HG03139 (cell line): Measurements from ENCODE around the gene OR13J1.
"Not testable (repeated sequence)": the region's sequence is repeated elsewhere in the genome, so short reads cannot be mapped to it uniquely, and the experiment has no call there.

Source experiments
- ATAC-seq: cut with Tn5 transposase; IDR thresholded peaks from one replicate; pipeline ENCODE4 v1.9.1; 2021; ENCODE audit not compliant: unreplicated experiment

OR13J1 gene

GRCh38 chr9:35870351-35870923 is at the start of gene OR13J1:
OR13J1 (minus strand) TSS chr9:35870401; CDS start chr9:35870401, 0 bp downstream.
- no peak for ATAC-seq

- no peak for ATAC-seq
These were observed 49.2 kb upstream of the OR13J1 start for GRCh38 chr9:35919212-35920008.

DNA sequence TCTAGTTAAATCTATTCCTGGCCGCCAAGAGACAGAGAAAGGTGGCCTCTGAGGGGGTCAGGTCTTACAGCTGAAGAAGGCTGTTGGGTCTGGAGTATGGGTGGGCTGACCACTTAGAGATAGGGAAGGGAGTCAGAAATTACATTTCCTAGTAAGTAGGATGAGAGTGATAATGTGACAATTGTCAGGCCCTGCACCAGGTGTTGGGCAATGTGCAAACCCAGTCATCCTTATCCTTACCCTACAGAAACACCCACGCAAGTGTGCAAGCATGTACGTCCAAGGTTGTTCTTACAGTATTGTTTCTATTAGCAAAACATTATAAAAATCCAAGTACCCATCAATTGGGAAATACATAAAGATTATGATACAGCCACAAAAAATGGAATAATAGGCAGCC is 48.6 kb upstream of the OR13J1 start:
- ATAC-seq, result no peak

- no peak for ATAC-seq
These were observed 47.1 kb upstream of the OR13J1 start for GRCh38 chr9:35917261-35917660.

- no peak for ATAC-seq
These were observed 45.6 kb upstream of the OR13J1 start for GRCh38 chr9:35915681-35916294.

DNA sequence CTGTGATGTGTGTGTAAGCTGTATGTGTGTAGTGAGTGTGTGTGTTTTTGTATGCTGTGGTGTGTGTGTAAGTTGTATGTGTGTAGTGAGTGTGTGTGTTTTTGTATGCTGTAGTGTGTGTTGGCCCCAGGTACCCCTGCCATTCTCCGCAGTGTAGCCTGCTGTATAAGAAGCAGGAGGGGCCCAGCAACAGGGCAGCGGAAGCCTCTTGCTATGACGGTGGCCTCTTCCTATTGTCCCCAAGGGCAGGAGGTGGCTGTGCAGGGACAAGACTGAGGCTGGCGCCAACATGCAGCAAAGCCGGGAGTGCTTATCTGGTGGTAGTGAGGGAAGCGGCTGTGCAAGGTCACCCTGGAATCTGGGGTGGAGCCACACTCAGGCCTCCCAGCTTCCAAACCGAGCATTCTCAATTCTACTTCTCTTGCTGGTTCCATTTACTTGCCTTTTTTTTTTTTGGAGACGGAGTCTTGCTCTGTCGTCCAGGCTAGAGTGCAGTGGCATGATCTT is 44.2 kb upstream of the OR13J1 start:
- no peak for ATAC-seq

DNA sequence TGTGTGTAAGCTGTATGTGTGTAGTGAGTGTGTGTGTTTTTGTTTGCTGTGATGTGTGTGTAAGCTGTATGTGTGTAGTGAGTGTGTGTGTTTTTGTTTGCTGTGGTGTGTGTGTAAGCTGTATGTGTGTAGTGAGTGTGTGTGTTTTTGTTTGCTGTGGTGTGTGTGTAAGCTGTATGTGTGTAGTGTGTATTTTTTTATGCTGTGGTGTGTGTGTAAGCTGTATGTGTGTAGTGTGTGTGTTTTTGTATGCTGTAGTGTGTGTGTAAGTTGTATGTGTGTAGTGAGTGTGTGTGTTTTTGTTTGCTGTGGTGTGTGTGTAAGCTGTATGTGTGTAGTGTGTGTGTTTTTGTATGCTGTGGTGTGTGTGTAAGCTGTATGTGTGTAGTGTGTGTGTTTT is 43.2 kb upstream of the OR13J1 start:
- ATAC-seq, result not testable (repeated sequence)

DNA sequence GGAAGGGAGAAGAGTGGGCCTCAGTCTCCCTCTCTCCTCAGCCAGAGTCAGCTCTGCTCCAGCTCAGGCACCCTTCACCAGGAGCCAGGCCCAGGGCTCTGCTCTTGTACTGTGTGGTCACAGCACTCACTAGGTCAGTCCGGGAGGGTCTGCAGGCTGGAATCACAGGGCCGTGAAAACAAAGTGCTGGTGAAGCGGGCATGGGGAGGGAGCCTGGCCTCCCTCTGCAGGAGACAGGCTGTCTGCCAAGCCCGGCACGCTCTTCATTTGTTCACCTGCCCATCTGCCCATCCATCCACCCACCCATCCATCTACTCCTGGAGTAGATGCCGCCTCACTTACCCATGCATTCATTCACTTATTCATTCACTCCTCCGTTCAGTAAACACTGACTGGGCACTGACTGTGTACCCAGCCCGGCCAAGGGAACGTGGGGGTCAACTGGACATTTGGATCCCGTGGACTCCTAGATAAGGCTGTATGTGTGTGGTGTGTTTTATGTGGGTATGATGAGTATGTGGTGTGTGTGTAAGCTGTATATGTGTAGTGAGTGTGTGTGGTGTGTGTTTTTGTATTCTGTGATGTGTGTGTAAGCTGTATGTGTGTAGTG is 42.7 kb upstream of the OR13J1 start:
- ATAC-seq, result no peak

DNA sequence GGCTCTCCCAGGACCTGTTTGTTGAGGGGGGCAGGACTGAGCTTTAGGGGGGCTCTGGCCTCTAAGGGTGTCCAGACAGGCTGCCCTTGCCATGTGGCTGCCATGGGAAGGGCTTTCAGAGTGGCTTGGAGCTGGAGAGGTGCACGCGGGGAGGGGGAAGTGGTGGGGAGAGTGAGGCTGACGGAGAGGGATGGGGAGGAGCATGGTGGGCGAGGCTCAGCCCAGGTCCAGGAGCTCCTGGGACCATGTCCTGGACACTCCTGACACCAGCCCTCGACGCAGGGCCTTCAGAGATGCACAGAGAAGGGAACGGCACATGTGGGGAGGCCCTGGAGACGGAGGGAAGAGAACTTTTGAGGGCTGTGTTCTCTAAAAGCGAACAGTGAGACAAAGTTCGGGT is 41.5 kb upstream of the OR13J1 start:
- no peak for ATAC-seq

DNA sequence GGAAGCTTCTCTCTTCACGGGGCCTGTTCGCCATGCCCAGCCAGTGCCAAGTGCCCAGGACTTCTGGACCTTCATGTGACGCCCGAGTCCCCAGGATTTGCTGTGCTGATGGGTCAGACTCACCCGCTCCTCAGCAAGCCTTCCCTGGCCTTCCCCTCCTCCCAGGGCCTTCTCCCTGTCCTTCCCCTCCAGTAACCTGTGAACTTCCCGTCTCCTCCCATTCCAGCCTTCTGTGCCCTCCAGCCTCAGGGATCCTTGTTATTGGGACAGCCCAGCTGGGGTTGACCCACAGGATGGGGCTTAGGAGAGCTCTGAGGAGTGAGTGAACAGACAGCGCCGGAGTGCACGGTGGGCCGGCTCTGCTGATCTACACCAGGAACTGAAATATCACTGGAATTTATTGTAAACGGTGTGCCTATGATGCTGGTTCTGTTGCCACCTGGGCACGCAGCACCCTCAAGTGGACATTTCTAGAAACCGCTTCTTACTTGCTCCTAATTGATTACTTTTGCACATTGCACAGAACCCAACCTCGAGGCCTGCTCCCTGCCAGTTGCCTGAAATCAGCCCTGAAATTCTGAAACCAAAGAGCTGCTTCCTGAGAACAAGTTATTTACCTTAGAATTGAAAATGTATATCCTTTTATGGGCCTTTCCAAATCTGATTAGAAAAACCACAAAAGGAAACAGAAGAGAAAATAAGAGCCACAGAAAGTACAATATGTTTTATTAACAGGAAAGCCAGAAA is 40.6 kb upstream of the OR13J1 start:
- no peak for ATAC-seq

- no peak for ATAC-seq
These were observed 39.7 kb upstream of the OR13J1 start for GRCh38 chr9:35909687-35910612.

DNA sequence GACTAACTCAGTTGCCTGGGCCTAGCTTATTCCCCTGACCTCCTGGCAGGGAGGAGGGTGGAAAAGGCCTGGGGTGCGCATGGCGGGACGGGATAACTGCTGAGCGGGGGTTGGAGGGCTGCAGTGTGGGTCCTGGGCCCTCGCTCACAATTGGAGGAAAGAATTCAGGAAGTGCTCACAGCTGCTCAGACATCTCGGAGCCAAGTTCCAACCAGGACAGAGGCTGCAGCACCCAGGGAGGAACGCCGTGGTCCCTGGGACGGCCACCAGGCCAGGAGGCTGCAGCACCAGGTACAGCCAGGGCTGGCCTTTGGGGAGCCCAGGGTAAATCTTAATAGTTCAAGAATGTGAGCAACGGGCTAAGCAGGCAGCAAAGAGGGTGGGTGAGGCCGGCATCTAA is 39.1 kb upstream of the OR13J1 start, which contains the start of gene SPAAR:
TSS of gene SPAAR (plus strand) at position 217 of the 400 bp plus-strand sequence. CDS start 974 bp downstream, outside the sequence.
- ATAC-seq, result no peak

- no peak for ATAC-seq
These were observed 38.4 kb upstream of the OR13J1 start for GRCh38 chr9:35908504-35909125.

- no peak for ATAC-seq
These were observed 37.7 kb upstream of the OR13J1 start for GRCh38 chr9:35907711-35908503.

- ATAC-seq, result no peak
These were observed 36.9 kb upstream of the OR13J1 start for GRCh38 chr9:35906923-35907699.

- ATAC-seq, result no peak
These were observed 35.9 kb upstream of the OR13J1 start, which contains the start of gene HRCT1 for GRCh38 chr9:35905912-35906679. HRCT1 (plus strand) TSS chr9:35906202; CDS start chr9:35906288, 86 bp downstream.
